ENCODE data around the gene EAF2. TPM values are rescaled to one million over a fixed set of nuclear protein-coding genes. Genes with fewer than 3 reads are reported as not detected.
"Not testable (repeated sequence)": the region's sequence is repeated elsewhere in the genome, so short reads cannot be mapped to it uniquely, and the experiment has no call there.

The EAF2 gene
- total and polyA plus RNA-seq, 8 donors: 2.9 to 8.6 (median 4.0) TPM

- 97 to 98% methylated on average over 7 of the region's 7 CpGs for WGBS, 2 donors
- no peak overlapping the region for H3K4me3 ChIP-seq
- no peaks in the 10 kb centered on the region for H3K9me3 ChIP-seq
- H3K27me3 ChIP-seq: no peaks in the 10 kb centered on the region
- intact Hi-C loops (cut with DNase I): no loop called here
- FAIRE-seq: no peak
- no peak for DNase-seq
- no peaks in the 10 kb centered on the region for H3K4me1 ChIP-seq
- H3K36me3 ChIP-seq: no peaks in the 10 kb centered on the region
- no peak for TF ChIP-seq CTCF (IDR thresholded peaks at IDR 0.05)
- no peak overlapping the region for H3K27ac ChIP-seq
- no peak for ATAC-seq
Measured at GRCh38 chr3:121844892-121845291, 9.9 kb downstream of the EAF2 start.

GRCh38 chr3:121852256-121852655, 17.2 kb downstream of the EAF2 start:
- Histone ChIP-seq H3K27me3 (no peaks in the 10 kb centered on the region), H3K36me3 (no peaks in the 10 kb centered on the region), H3K4me1 (no peaks in the 10 kb centered on the region), H3K9me3 (no peaks in the 10 kb centered on the region), H3K27ac (no peak overlapping the region), H3K4me3 (no peak overlapping the region)
- intact Hi-C loops (cut with DNase I): no loop called here
- DNase-seq (no peak), FAIRE-seq (no peak), ATAC-seq (no peak)
- 94 to 96% methylated on average over 2 of the region's 2 CpGs for WGBS, 2 donors
- no peak for TF ChIP-seq CTCF (IDR thresholded peaks at IDR 0.05)

GRCh38 chr3:121855555-121855954, 20.5 kb downstream of the EAF2 start:
- ATAC-seq (peak in 2 of 4 donors; percentile 56 to 74), DNase-seq (no peak), FAIRE-seq (no peak)
- no peaks in the 10 kb centered on the region for H3K9me3 ChIP-seq
- peak in 2 of 4 donors; percentile 12 for TF ChIP-seq CTCF (IDR thresholded peaks at IDR 0.05)
- H3K4me3 ChIP-seq: no peak overlapping the region
- H3K27ac ChIP-seq: no peak overlapping the region
- no peaks in the 10 kb centered on the region for H3K4me1 ChIP-seq
- 20 to 25% methylated on average over 5 of the region's 5 CpGs for WGBS, 2 donors
- no peaks in the 10 kb centered on the region for H3K36me3 ChIP-seq
- H3K27me3 ChIP-seq: no peaks in the 10 kb centered on the region
- intact Hi-C loops (cut with DNase I): no loop called here

DNA sequence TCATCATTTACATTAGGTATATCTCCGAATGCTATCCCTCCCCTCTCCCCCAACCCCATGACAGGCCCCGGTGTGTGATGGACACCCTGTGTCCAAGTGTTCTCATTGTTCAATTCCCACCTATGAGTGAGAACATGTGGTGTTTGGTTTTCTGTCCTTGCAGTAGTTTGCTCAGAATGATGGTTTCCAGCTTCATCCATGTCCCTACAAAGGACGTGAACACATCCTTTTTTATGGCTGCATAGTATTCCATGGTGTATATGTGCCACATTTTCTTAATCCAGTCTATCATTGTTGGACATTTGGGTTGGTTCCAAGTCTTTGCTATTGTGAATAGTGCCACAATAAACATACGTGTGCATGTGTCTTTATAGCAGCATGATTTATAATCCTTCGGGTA, 22.8 kb downstream of the EAF2 start:
- H3K27ac ChIP-seq; FAIRE-seq; H3K4me1 ChIP-seq; H3K9me3 ChIP-seq; H3K36me3 ChIP-seq; H3K4me3 ChIP-seq; H3K27me3 ChIP-seq; DNase-seq; ATAC-seq; intact Hi-C loops (cut with DNase I): not testable (repeated sequence)
- 96 to 98% methylated on average over 3 to 4 of the region's 5 CpGs for WGBS, 2 donors

GRCh38 chr3:121863247-121863646, 28.2 kb downstream of the EAF2 start:
- WGBS, 2 donors: 97 to 99% methylated on average over 9 of the region's 9 CpGs
- H3K4me3 ChIP-seq; FAIRE-seq; H3K27ac ChIP-seq; H3K9me3 ChIP-seq; DNase-seq; ATAC-seq; H3K4me1 ChIP-seq; intact Hi-C loops (cut with DNase I); H3K36me3 ChIP-seq; H3K27me3 ChIP-seq: not testable (repeated sequence)

GRCh38 chr3:121863801-121864200, 28.8 kb downstream of the EAF2 start:
- intact Hi-C loops (cut with DNase I): no loop called here
- no peak for ATAC-seq

More at GRCh38 chr3:121863801-121864200, 28.8 kb downstream of the EAF2 start:
- FAIRE-seq (no peak), DNase-seq (no peak)
- H3K4me3 ChIP-seq: no peak overlapping the region
- H3K27me3 ChIP-seq: no peaks in the 10 kb centered on the region
- H3K9me3 ChIP-seq: no peaks in the 10 kb centered on the region
- H3K36me3 ChIP-seq: no peaks in the 10 kb centered on the region
- H3K27ac ChIP-seq: no peak overlapping the region
- TF ChIP-seq CTCF (IDR thresholded peaks at IDR 0.05): no peak
- H3K4me1 ChIP-seq: no peaks in the 10 kb centered on the region

Measured in pancreas (tissue), 10 donors.